ENCODE data around the gene ATXN2. TPM values are rescaled to one million over a fixed set of nuclear protein-coding genes. Genes with fewer than 3 reads are reported as not detected.
"Not testable (repeated sequence)": the region's sequence is repeated elsewhere in the genome, so short reads cannot be mapped to it uniquely, and the experiment has no call there.

ATXN2 gene
- 10 to 100 TPM; 56.3 to 84.6 (median 65.7) TPM for polyA plus RNA-seq (ENCODE audit: insufficient read length in 4 of 4)

GRCh38 chr12:111598637-111599452 lies at the start of gene ATXN2:
ATXN2 (minus strand) TSS chr12:111599315; CDS start chr12:111599034, 281 bp downstream.
- DNase-seq (ENCODE audit: low read depth in 4 of 4, low spot score in 3 of 4) = peak in 1 of 4 donors; percentile 48

- DNase-seq (ENCODE audit: low read depth in 4 of 4, low spot score in 3 of 4) = no peak
These were observed 46.3 kb upstream of the ATXN2 start for GRCh38 chr12:111645433-111645832.

GRCh38 chr12:111643427-111643826 lies 44.3 kb upstream of the ATXN2 start:
- DNase-seq (ENCODE audit: low read depth in 4 of 4, low spot score in 3 of 4) = no peak

- DNase-seq (ENCODE audit: low read depth in 4 of 4, low spot score in 3 of 4) = no peak
These were observed 43.7 kb upstream of the ATXN2 start for GRCh38 chr12:111642681-111643426.

GRCh38 chr12:111640506-111640905 lies 41.4 kb upstream of the ATXN2 start:
- DNase-seq (ENCODE audit: low read depth in 4 of 4, low spot score in 3 of 4) = no peak

- DNase-seq (ENCODE audit: low read depth in 4 of 4, low spot score in 3 of 4) = no peak
These were observed 39.4 kb upstream of the ATXN2 start for GRCh38 chr12:111638556-111638955.

- peak in 3 of 4 donors; percentile 45 to 50 (median 49) for DNase-seq (ENCODE audit: low read depth in 4 of 4, low spot score in 3 of 4)
These were observed 37.3 kb upstream of the ATXN2 start for GRCh38 chr12:111636209-111636945.

GRCh38 chr12:111635524-111635923 lies 36.4 kb upstream of the ATXN2 start:
- DNase-seq (ENCODE audit: low read depth in 4 of 4, low spot score in 3 of 4) = no peak

GRCh38 chr12:111628505-111629260 lies 29.6 kb upstream of the ATXN2 start:
- DNase-seq (ENCODE audit: low read depth in 4 of 4, low spot score in 3 of 4) = no peak

GRCh38 chr12:111626230-111626629 lies 27.1 kb upstream of the ATXN2 start:
- no peak for DNase-seq (ENCODE audit: low read depth in 4 of 4, low spot score in 3 of 4)

- no peak for DNase-seq (ENCODE audit: low read depth in 4 of 4, low spot score in 3 of 4)
These were observed 25.4 kb upstream of the ATXN2 start for GRCh38 chr12:111624540-111624939.

- DNase-seq (ENCODE audit: low read depth in 4 of 4, low spot score in 3 of 4) = not testable (repeated sequence)
These were observed 18.7 kb upstream of the ATXN2 start for GRCh38 chr12:111617841-111618240.

GRCh38 chr12:111616177-111616623 lies 17.1 kb upstream of the ATXN2 start:
- DNase-seq (ENCODE audit: low read depth in 4 of 4, low spot score in 3 of 4) = no peak

GRCh38 chr12:111607239-111607638 lies 8.1 kb upstream of the ATXN2 start:
- no peak for DNase-seq (ENCODE audit: low read depth in 4 of 4, low spot score in 3 of 4)

GRCh38 chr12:111606767-111607230 lies 7.7 kb upstream of the ATXN2 start:
- DNase-seq (ENCODE audit: low read depth in 4 of 4, low spot score in 3 of 4) = no peak

- no peak for DNase-seq (ENCODE audit: low read depth in 4 of 4, low spot score in 3 of 4)
These were observed 7.0 kb upstream of the ATXN2 start for GRCh38 chr12:111605911-111606766.

GRCh38 chr12:111602857-111603256 lies 3.7 kb upstream of the ATXN2 start:
- not testable (repeated sequence) for DNase-seq (ENCODE audit: low read depth in 4 of 4, low spot score in 3 of 4)

GRCh38 chr12:111602348-111602747 lies 3.2 kb upstream of the ATXN2 start:
- no peak for DNase-seq (ENCODE audit: low read depth in 4 of 4, low spot score in 3 of 4)

- not testable (repeated sequence) for DNase-seq (ENCODE audit: low read depth in 4 of 4, low spot score in 3 of 4)
These were observed 1.9 kb upstream of the ATXN2 start for GRCh38 chr12:111600986-111601385.

Measured in right renal pelvis (tissue), 4 donors.